ENCODE data around the gene RNF224.

GRCh38 chr9:137179761-137180160, 47.5 kb upstream of the RNF224 start:
- TF ChIP-seq, protein P1, sequence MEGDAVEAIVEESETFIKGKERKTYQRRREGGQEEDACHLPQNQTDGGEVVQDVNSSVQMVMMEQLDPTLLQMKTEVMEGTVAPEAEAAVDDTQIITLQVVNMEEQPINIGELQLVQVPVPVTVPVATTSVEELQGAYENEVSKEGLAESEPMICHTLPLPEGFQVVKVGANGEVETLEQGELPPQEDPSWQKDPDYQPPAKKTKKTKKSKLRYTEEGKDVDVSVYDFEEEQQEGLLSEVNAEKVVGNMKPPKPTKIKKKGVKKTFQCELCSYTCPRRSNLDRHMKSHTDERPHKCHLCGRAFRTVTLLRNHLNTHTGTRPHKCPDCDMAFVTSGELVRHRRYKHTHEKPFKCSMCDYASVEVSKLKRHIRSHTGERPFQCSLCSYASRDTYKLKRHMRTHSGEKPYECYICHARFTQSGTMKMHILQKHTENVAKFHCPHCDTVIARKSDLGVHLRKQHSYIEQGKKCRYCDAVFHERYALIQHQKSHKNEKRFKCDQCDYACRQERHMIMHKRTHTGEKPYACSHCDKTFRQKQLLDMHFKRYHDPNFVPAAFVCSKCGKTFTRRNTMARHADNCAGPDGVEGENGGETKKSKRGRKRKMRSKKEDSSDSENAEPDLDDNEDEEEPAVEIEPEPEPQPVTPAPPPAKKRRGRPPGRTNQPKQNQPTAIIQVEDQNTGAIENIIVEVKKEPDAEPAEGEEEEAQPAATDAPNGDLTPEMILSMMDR (IDR thresholded peaks at IDR 0.05): no peak
- TF ChIP-seq POLR2A (IDR thresholded peaks at IDR 0.05): no peak

Measured in tibial nerve (tissue), 3 donors.